GM19023 (cell line): ENCODE measurements around the gene USP14.

Source experiments
- ATAC-seq: cut with Tn5 transposase; IDR thresholded peaks from one replicate; pipeline ENCODE4 v1.9.1; 2021; ENCODE audit warnings: mild to moderate bottlenecking, moderate library complexity; ENCODE audit not compliant: unreplicated experiment

Gene USP14

DNA sequence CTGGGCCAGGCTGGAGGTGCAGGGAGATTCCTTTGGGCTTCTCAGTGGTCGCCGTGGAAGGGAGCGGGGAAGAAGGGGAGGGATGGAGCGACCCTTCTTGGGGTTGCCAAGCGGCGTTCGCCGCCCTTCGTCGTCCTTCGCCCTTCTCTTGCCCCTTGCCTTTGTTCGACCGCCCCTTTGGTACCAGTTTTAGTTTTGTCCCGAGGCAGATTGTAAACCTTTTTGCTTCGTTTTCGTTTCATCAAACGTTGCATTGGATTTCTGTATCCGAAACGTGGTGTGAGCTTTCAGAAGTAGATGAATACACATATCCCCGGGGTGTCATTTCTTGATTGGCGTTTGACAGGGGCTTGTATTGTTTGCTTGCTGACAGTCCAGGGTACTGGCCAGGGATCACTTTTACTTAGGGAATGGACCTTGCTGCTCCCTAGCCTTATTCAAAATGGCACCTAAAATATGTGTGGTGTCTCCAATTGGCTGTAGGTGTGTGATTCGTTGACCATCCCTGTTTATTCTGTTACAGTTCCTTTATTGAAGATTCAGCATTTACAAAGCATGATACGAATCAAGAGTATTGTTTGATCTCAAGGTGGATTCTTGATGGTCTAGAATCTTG is 788 bp downstream of the USP14 start:
- ATAC-seq, result no peak

DNA sequence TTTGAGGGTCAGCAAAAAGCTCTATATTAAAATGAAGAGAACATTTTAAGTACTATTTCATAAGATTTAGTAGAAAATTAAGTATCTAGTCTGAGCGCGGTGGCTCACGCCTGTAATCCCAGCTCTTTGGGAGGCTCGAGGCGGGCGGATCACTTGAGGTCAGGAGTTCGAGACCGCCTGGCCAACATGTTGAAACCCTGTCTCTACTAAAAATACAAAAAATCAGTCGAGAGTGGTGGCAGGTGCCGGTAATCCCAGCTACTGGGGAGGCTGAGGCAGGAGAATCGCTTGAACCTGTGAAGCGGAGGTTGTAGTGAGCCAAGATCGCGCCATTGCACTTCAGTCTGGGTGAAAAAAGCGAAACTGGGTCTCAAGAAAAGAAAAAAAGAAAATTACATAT is 1.6 kb downstream of the USP14 start:
- no peak for ATAC-seq

DNA sequence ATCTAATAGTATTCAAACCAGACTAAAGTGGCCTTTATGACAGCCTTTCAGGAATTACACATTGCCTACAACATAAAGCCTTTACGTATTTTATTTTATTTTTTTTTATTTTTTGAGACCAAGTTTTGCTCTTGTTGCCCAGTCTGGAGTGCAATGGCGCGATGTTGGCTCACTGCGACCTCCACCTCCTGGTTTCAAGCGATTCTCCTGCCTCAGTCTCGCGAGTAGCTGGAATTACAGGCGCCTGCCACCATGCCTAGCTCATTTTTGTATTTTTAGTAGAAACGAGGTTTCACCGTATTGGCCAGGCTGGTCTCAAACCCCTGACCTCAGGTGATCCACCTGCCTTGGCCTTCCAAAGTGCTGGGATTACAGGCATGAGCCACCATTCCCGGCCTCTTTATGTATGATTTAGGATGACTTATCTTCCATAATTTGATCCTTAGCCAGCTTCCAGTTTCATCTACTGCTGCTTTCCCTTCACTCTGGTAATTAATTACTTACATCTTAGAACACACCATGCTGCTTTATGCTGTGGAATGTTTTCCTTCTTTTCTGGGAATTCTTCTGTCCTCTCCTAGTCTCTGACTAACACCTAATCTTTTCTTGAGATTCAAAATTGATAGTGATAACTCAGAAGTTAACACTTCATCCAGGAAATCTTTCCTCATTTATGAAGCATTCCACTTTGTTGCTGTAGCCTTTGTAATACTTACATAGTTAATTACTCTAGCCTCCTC is 2.6 kb downstream of the USP14 start:
- ATAC-seq, result no peak

DNA sequence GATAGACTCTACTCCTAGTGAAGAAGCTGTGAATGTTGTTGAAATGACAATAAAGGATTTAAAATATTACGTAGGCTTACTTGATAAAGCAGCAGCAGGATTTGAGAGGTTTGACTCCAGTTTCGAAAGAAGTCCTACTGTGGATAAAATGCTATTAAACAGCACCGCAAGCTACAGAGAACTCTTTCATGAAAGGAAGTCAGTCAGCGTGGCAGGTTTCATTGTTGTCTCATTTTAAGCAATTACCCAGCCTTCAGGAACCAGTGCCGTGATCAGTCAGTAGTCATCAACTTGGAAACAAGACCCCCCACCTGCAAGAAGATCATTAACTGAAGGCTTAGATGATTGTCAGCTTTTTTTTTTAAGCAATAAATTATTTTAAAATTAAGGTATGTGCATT is 14.0 kb downstream of the USP14 start:
- no peak for ATAC-seq

DNA sequence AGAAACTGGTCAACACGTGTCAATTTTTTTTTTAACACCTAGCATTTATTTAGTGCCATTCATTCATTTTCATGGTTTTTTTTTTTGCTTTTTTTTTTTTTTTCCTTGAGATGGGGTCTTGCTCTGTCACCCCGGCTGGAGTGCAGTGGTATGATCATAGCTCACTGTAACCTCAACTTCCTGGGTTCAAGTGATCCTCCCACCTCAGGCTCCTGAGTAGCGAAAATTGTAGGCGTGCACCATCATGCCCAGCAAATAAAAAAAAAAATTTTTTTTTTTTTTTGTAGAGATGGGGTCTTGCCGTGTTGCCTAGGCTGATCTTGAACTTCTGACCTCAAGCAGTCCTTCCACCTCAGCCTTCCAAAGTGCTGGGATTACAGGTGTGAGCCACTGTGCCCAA is 21.1 kb downstream of the USP14 start:
- no peak for ATAC-seq

DNA sequence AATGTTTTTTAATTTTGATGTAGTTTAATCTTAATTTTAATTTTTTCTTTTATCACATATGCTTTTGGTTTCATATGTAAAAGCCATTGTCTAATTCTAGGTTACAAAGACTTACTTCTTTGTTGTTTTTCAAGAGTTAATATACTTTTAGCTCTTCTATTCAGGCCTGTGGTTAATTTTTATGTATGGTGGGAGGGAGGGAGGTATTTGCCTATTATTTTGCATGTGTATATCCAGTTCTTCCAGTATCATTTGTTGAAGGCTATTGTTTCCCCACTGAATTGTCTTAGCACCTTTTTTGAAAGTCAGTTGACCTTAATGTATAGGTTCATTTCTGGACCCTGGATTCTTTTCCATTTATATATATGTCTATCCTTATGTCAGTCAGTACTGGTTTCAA is 23.4 kb downstream of the USP14 start:
- ATAC-seq, result no peak

DNA sequence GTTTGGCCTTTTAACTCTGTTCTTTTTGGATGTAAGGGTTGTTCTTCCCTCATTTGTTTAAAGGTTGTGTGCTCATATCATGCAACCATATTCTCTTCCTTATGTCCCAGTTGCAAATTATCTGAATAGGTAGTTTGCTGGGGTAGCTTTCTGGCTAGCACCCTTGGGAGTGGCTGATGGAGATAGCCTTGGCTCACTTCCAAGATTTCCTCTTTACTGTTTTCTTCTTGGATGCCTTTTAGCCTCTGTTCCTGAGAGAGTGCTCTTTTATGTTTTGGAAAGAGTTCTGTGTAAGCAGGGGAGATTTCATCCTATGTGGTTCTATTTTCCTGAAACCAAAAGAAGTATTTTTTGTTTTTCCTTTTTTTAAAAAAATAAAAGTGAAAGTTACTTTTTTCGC is 25.4 kb downstream of the USP14 start:
- ATAC-seq, result no peak

DNA sequence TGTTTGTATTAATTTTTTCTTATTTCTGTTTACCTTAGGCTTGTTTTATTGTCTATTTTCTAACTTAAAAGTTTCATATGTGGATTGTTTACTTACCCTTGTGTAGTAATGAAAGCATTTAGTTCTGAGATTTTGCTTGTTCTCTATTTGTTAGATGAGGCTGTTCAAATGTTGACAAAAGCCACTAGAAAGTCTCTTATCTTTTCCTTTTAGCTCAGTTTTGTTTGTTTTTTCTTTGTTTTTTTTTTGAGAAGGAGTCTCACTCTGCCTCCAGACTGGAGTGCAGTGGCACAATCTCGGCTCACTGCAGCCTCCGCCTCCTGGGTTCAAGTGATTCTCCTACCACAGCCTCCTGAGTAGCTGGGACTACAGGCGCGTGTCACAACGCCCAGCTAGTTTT is 30.9 kb downstream of the USP14 start:
- ATAC-seq, result no peak

DNA sequence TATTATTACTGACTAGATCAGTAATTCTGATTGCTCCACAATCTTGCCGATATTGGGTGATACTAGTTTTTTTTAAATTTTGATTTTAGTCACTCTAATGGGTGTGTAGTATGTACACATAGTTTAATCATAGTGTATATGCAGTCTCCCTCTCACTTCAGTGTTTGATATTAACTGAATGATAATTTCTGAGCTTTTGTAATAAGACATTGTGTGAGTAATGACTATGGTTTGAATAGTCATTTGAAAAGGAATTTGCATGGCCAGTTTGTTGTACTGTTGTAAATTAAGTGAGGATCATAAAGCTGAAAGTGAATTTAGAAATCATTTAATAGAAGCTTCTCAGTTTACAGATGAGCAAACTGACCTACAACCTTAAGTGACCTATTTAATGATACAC is 33.4 kb downstream of the USP14 start:
- no peak for ATAC-seq

DNA sequence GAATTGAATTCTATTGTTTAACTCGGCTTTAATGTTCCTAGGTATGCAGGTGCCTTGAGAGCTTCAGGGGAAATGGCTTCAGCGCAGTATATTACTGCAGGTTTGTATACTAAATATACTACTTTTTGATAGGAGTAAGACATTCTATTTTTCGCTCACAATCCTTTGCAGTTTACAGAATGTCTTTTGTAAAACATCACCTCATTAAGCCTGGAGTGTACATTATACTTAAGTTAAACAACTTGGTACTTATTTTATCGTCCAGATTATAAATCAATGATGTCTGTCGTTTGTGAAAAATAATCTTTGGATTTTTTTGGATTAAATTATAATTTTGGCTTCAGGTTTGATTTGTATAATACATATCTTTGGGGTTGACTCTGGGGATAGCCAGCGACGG is 34.4 kb downstream of the USP14 start:
- no peak for ATAC-seq

DNA sequence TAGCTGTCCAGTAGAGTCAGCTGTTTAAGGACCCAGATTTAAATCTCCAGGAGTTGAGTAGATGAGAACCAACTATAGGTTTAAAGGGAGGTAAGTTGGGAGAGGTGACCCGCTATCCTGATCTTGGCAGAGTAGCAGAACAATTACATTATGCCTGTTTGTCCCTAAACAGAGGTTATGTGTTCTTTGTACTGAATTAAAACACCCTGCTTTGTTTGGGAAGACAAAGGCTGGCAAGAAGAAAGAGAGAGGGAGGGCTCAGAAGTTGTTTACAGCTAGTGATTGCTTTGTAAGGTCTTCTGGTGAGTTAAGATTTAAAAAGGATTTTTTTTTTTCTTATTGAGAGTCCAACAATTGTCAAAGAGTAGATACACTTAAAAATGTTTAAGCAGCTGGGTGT is 37.3 kb downstream of the USP14 start:
- no peak for ATAC-seq

DNA sequence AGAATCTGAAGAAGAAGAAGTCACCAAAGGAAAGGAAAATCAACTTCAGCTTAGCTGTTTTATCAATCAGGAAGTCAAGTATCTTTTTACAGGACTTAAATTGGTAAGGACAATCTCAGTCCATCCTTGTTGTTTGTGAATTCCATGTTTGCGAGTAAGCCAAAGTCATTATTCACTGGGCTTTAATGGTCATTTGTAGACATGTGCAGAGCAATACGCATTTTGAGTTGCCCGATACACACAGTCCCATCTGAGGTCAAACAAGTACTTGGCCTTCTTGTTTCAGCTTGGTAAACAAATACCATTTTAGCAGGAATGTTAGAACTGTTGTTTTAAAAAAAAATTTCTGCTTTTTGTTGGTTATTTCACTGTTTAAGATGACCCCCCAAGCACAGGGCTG is 40.9 kb downstream of the USP14 start:
- ATAC-seq, result no peak

DNA sequence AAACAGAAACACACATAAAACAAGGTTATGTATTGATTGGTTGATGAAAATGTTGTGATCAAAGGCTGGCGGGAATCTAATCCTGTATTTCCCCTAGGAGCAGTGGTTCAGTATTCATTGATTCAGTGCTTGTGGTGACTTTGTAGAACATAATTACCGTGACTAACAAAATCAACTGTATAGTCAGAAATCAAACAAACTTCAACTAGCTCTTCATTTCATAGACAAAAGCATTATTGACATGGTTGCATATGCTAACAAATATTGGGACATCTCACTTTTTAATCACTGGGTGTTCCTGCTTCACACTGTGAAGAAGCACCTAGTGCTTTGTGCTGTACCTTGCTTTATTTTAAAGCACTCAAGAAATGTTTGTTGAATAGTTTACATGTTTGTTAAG is 41.4 kb downstream of the USP14 start:
- ATAC-seq, result no peak

DNA sequence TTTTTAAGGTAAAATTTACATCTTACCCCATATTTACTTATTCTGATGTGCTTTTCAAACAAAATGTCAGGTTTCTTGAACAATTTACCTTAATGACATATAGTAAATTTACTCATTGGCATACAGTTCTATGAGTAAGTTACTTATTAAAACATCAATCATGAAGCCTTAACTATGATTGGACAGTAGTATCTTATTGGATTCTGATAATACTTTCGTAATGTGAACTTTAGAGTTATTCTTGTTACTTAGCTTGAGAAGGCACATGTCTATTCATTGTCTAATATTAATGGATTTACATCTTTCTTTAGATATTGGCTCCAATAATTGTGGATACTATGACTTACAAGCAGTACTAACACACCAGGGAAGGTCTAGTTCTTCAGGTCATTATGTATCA is 51.7 kb downstream of the USP14 start:
- ATAC-seq, result no peak

DNA sequence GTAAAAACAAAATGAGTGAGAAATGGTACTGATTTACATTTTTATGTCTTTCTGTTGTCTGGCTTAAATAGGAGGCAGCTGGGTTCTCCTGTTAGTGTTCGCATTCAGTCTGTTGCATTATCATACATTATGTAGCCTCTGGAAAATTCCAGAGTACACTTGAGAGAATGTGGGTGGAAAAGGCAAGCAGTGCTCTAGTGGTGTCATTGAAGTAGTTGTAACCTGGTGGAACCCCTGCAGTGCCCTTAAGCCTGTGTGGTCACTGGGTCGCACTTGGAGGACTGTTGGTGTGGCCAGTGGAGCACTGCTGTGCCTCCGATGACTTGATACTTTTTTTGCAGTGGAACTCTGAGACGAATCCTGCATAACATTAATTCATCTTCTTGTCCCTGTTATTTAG is 52.4 kb downstream of the USP14 start:
- ATAC-seq, result no peak

DNA sequence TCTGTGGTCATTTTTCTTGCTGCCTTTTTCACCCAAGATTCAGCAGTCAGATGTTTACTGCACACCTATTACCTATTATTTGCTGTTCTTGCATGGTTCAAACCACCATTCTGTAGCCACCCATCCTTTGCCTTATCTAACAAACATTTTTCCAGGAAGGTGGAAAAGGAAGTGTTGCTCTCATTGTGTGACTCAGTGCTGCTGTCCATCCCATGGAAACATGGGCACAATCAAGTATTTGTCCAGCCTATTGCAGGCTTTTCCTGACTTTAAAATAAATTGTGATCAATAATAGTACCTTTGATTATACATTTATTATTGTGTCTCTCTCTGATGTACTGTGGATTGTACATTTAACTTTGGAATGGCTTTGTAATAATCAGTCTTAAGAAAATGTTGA is 53.2 kb downstream of the USP14 start:
- ATAC-seq, result no peak

DNA sequence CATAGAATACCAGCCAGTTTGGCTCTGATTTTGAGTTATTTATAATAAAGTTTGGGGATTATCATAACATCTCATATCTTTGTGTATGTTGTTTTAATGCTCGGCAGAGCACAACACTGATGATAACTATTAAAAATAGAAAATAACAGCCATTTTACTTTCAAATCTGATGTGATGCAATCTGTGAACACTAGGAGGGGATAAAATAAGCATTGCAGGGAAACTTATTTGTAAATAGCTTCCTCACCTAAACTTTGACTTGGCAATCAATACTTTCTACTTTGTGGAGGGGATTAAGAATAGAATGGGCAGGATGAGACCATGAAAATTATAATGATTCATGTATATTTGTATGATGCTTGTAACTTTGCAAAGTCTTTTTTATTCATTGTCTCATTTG is 54.4 kb downstream of the USP14 start:
- ATAC-seq, result no peak

DNA sequence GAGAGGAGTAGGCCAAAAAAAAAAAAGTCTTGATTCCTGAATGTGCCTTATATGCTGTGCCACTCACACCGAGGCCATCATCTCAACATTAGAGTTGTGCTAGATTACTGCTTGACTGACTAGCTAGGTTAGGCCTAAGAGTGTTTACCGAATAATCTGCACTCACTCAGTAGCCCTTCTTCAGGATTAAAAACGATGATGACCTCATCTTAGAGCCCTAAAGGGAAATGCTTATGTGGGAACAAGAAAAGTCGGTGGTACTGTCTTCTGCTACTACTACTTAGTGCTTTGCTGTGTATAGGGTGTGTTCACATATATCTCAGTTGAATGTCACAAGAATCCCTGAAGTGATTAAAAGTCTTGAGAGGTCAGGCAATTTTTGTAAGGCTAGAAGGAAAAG is 55.1 kb downstream of the USP14 start:
- ATAC-seq, result no peak

DNA sequence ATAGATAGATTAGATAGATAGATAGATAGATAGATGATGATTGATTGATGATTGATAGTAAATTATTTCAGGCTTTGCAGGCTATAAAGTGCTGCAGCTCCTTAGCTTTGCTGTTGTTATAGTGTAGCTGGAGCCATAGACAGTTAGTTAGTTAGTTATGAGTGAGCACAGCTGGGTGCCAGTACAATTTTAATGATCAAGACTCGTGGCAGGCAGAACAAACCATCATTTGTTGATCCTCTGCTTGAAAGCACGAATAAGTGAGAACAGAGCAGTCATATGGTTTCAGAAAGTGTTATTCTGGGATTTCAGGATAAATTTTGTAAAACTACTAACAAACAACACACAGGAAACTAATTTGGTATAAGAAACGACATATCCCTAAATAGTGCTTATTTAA is 55.6 kb downstream of the USP14 start:
- no peak for ATAC-seq

DNA sequence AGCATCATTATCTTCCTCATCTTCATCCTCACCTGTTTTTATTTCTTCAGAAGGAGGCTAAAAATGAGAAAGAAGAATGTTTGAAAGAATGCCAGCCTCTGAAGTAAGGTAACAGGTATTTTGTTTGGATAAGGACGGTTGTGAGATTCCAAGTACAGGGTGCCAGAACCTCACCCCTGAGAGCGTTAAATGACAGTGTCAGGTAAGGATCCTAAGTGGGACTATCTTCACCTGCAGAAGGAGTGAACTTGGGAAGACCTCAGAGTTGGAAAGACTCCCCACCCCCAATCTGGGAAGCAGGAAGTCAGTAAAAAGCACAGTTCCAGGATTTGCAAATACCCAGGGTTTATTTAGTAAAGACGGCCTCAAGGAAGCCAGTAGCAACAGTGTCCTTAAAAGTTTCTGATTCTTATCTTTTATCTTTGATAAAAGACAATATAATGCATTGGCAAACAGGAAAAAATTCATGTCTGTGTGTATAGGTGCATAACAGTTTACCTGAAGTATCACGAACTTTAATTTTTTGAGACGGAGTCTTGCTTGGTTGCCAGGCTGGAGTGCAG is 57.2 kb downstream of the USP14 start:
- ATAC-seq, result no peak

DNA sequence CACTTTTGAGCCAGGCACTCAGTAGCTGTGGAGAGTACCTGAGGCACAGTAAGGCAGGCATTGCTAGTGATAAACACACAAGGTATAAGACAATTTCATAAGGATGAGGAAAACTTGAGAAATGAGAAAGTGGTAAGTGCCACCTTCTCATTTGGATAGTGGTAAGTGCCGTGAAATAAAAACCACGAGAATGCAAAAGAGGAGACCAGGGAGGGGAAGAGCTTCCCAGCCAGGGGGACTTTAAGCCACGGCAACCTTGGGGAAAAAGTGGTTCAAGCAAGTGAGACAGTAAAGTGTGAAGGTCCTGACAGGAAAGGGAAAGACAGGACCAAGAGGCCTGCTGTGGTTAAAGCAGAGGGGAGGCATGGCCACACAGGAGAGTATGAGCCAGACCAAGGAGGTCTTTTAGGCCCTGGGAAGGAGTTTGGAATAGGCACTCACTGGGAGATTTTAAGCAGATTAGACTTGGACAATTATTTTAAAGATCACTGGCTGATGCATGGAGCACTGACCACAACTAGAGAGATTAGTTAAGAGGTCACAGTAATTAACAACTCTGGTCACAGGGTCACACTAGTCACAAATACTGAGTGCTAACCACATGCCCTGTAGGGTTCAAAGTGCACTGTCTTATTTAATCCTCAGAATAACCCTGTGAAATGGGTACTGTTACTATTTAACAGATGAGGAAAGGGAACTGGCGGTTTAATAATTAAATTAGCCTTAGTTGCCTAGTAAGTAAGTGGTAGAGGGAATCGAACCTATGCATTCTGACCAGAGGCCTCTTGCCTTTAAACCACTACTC is 59.4 kb downstream of the USP14 start:
- ATAC-seq, result no peak

DNA sequence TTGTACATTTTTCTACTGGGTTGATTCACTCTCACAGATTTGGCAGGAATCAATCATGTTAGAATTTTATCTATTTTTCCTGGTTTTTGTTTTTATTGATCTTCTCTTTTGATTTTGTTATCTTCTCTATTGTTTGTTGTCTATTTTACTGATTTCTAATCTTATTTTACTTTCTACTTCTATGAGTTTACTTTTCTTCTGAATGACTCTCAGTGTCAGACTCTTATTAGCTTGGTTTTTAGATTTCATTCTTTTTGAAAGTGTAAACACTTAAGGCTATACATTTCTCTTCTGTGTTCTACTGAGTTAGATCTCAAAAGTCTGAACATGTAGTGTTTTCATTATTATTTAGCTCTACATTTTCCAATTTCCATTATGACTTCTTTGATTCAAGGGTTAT is 62.4 kb downstream of the USP14 start:
- no peak for ATAC-seq
